Fibroblast of lung (primary cell): ENCODE results near the gene NT5C1A. TPM values are rescaled to one million over a fixed set of nuclear protein-coding genes. Genes with fewer than 3 reads are reported as not detected.

Source experiments
- DNase-seq, 2 donors: peaks; one replicate each; pipeline versions ENCODE4 v3.0.0 to v3.0.0-alpha.2; 2010; ENCODE audit warnings: low read depth in 2 of 2
- H2AFZ ChIP-seq: 2 replicates; pipeline ENCODE4 v1.5.1; 2012; ENCODE audit warnings: low read length, control low read depth, inconsistent platforms
- H3K27ac ChIP-seq: 2 replicates; pipeline ENCODE4 v1.5.1; 2011; ENCODE audit warnings: low read length, control low read depth; ENCODE audit not compliant: insufficient read depth
- H3K27me3 ChIP-seq: 2 replicates; pipeline ENCODE4 v1.5.1; 2011; ENCODE audit warnings: mild to moderate bottlenecking, low read length; ENCODE audit not compliant: control insufficient read depth, insufficient read depth
- H3K36me3 ChIP-seq: 2 replicates; pipeline ENCODE4 v1.5.1; 2011; ENCODE audit warnings: low read length; ENCODE audit not compliant: control insufficient read depth, insufficient read depth
- H3K4me1 ChIP-seq: 2 replicates; pipeline ENCODE4 v1.5.1; 2011; ENCODE audit warnings: low read length; ENCODE audit not compliant: control insufficient read depth, insufficient read depth; ENCODE audit errors: extremely low read depth
- H3K4me2 ChIP-seq: 2 replicates; pipeline ENCODE4 v1.5.1; 2011; ENCODE audit warnings: low read length, control low read depth; ENCODE audit not compliant: insufficient read depth; ENCODE audit errors: extremely low read depth
- H3K4me3 ChIP-seq, 4 experiments: fragments of 200-600 bp in 1 of 4; sonication (generic) in 1 of 4; replicated peaks in 1 of 4; 2 replicates each; pipeline ENCODE4 v1.5.1; 2011 to 2016; ENCODE audit warnings: low read length in 4 of 4, low read depth in 3 of 4, mild to moderate bottlenecking in 3 of 4, control low read depth in 2 of 4, inconsistent platforms in 1 of 4, mixed read lengths in 1 of 4; ENCODE audit not compliant: insufficient read depth in 1 of 4; ENCODE audit errors: control extremely low read depth in 1 of 4
- H3K79me2 ChIP-seq: 2 replicates; pipeline ENCODE4 v1.5.1; 2012; ENCODE audit warnings: mild to moderate bottlenecking, low read length, inconsistent platforms; ENCODE audit not compliant: control insufficient read depth, insufficient read depth
- H3K9ac ChIP-seq: 2 replicates; pipeline ENCODE4 v1.5.1; 2011; ENCODE audit warnings: mild to moderate bottlenecking, low read length, control low read depth; ENCODE audit not compliant: insufficient read depth
- H3K9me3 ChIP-seq: 2 replicates; pipeline ENCODE4 v1.5.1; 2012; ENCODE audit warnings: low read depth, low read length; ENCODE audit not compliant: control insufficient read depth, insufficient read depth
- H4K20me1 ChIP-seq: 2 replicates; pipeline ENCODE4 v1.5.1; 2011; ENCODE audit warnings: low read length; ENCODE audit not compliant: control insufficient read depth, insufficient read depth; ENCODE audit errors: extremely low read depth
- EZH2 ChIP-seq: IDR thresholded peaks from 2 replicates; pipeline ENCODE4 v1.5.1; 2012; ENCODE audit warnings: low read length, control low read depth, mild to moderate bottlenecking; ENCODE audit errors: missing control alignments
- polyA plus RNA-seq, 2 donors: library from polyadenylated mRNA; depleted of rRNA in 1 of 2; stranded (reverse) in 1 of 2; unstranded in 1 of 2; fragments of >200 nt; gene quantifications; 2 replicates each; pipeline ENCODE4 v1.2.1, GENCODE V29; 2011 to 2012; ENCODE audit warnings: missing spikeins in 1 of 2
- total RNA-seq: library from RNA; depleted of rRNA; stranded (reverse); fragments of >200 nt; gene quantifications from 2 replicates; pipeline ENCODE4 v1.2.1, GENCODE V29; 2014
- TF ChIP-seq, protein P1 (sequence below), 2 donors: IDR thresholded peaks in 1 of 2; conservative IDR thresholded peaks in 1 of 2; 1 replicate in 1 of 2; 2 replicates in 1 of 2; pipeline ENCODE4 v1.5.1; 2011 to 2012; ENCODE audit warnings: low read length in 2 of 2, control low read depth in 1 of 2, inconsistent platforms in 1 of 2, low read depth in 1 of 2, mild to moderate bottlenecking in 1 of 2

NT5C1A gene
- total and polyA plus RNA-seq, 2 donors (not counting 1 experiment from before 2014, with no cell fraction given): not detected

- Histone ChIP-seq H3K27me3 (peaks cover 16% of the 10 kb centered on the region), H3K27ac (no peak overlapping the region), H2AFZ (no peak overlapping the region), H3K79me2 (no peaks in the 10 kb centered on the region), H3K4me1 (no peaks in the 10 kb centered on the region), H3K4me3 (no peak overlapping the region), H4K20me1 (no peaks in the 10 kb centered on the region), H3K9ac (no peak overlapping the region), H3K4me2 (no peak overlapping the region), H3K9me3 (no peaks in the 10 kb centered on the region), H3K36me3 (no peaks in the 10 kb centered on the region)
- no peak for DNase-seq
- TF ChIP-seq, protein P1, sequence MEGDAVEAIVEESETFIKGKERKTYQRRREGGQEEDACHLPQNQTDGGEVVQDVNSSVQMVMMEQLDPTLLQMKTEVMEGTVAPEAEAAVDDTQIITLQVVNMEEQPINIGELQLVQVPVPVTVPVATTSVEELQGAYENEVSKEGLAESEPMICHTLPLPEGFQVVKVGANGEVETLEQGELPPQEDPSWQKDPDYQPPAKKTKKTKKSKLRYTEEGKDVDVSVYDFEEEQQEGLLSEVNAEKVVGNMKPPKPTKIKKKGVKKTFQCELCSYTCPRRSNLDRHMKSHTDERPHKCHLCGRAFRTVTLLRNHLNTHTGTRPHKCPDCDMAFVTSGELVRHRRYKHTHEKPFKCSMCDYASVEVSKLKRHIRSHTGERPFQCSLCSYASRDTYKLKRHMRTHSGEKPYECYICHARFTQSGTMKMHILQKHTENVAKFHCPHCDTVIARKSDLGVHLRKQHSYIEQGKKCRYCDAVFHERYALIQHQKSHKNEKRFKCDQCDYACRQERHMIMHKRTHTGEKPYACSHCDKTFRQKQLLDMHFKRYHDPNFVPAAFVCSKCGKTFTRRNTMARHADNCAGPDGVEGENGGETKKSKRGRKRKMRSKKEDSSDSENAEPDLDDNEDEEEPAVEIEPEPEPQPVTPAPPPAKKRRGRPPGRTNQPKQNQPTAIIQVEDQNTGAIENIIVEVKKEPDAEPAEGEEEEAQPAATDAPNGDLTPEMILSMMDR (conservative IDR thresholded peaks at IDR 0.05 in 1 of 2, IDR thresholded peaks at IDR 0.05 in 1 of 2; ENCODE audit: low read depth in 1 of 2, low read length in 2 of 2): no peak
- TF ChIP-seq EZH2: no peak
Observed at GRCh38 chr1:39663559-39663958, 8.3 kb downstream of the NT5C1A start.

- Histone ChIP-seq H3K27ac (no peak overlapping the region), H3K4me3 (no peak overlapping the region), H3K79me2 (no peaks in the 10 kb centered on the region), H3K9ac (no peak overlapping the region), H2AFZ (no peak overlapping the region), H4K20me1 (no peaks in the 10 kb centered on the region), H3K27me3 (peaks cover 16% of the 10 kb centered on the region), H3K4me1 (peaks cover under 1% of the 10 kb centered on the region), H3K36me3 (no peaks in the 10 kb centered on the region), H3K9me3 (no peaks in the 10 kb centered on the region), H3K4me2 (no peak overlapping the region)
- TF ChIP-seq EZH2: no peak
- TF ChIP-seq, protein P1 (conservative IDR thresholded peaks at IDR 0.05 in 1 of 2, IDR thresholded peaks at IDR 0.05 in 1 of 2; ENCODE audit: low read depth in 1 of 2, low read length in 2 of 2): no peak
- DNase-seq: no peak
Observed at GRCh38 chr1:39662861-39663260, 9.0 kb downstream of the NT5C1A start.

- Histone ChIP-seq H3K27ac (no peak overlapping the region), H3K4me1 (peaks cover 4% of the 10 kb centered on the region), H3K4me3 (no peak overlapping the region), H3K27me3 (peaks cover 16% of the 10 kb centered on the region), H2AFZ (no peak overlapping the region), H3K36me3 (no peaks in the 10 kb centered on the region), H3K79me2 (no peaks in the 10 kb centered on the region), H3K9me3 (no peaks in the 10 kb centered on the region), H4K20me1 (no peaks in the 10 kb centered on the region), H3K4me2 (no peak overlapping the region), H3K9ac (no peak overlapping the region)
- DNase-seq: no peak
- no peak for TF ChIP-seq EZH2
- TF ChIP-seq, protein P1 (conservative IDR thresholded peaks at IDR 0.05 in 1 of 2, IDR thresholded peaks at IDR 0.05 in 1 of 2; ENCODE audit: low read depth in 1 of 2, low read length in 2 of 2): no peak
Observed at GRCh38 chr1:39659538-39659937, 12.4 kb downstream of the NT5C1A start.
